Skeletal muscle satellite cell (primary cell): ENCODE data around the gene SWT1. TPM values are rescaled to one million over a fixed set of nuclear protein-coding genes. Genes with fewer than 3 reads are reported as not detected.

Source experiments
- H3K27me3 ChIP-seq: 2 replicates; pipeline ENCODE4 v1.7.0; 2013; ENCODE audit warnings: low read length; ENCODE audit not compliant: control insufficient read depth, insufficient read depth
- H3K36me3 ChIP-seq: 2 replicates; pipeline ENCODE4 v1.7.0; 2013; ENCODE audit warnings: mild to moderate bottlenecking, control low read depth, low read length; ENCODE audit not compliant: insufficient read depth
- H3K4me1 ChIP-seq: 2 replicates; pipeline ENCODE4 v1.7.0; 2013; ENCODE audit warnings: low read length; ENCODE audit not compliant: control insufficient read depth, insufficient read depth
- H3K4me2 ChIP-seq: 2 replicates; pipeline ENCODE4 v1.7.0; 2013; ENCODE audit warnings: mild to moderate bottlenecking, low read length
- H3K4me3 ChIP-seq: 2 replicates; pipeline ENCODE4 v1.7.0; 2013; ENCODE audit warnings: low read length
- H3K9ac ChIP-seq: 2 replicates; pipeline ENCODE4 v1.7.0; 2013; ENCODE audit warnings: mild to moderate bottlenecking, low read depth, low read length, moderate library complexity
- H3K9me3 ChIP-seq: replicated peaks from 2 replicates; pipeline ENCODE4 v1.7.0; 2013; ENCODE audit warnings: mild to moderate bottlenecking, control low read depth, low read length
- small RNA-seq: library from RNA; depleted of rRNA; stranded (forward); fragments of <200 nt; gene quantifications from one replicate; pipeline ENCODE3, GENCODE V24; 2012

Gene SWT1

GRCh38 chr1:185325413-185325812, 168.4 kb downstream of the SWT1 start:
- no peaks in the 10 kb centered on the region for H3K27me3 ChIP-seq
- H3K4me3 ChIP-seq = no peak overlapping the region
- no peaks in the 10 kb centered on the region for H3K36me3 ChIP-seq
- H3K4me2 ChIP-seq = no peak overlapping the region
- no peak overlapping the region for H3K9ac ChIP-seq
- H3K9me3 ChIP-seq = no peaks in the 10 kb centered on the region
- H3K4me1 ChIP-seq = no peaks in the 10 kb centered on the region

GRCh38 chr1:185328255-185328654, 171.3 kb downstream of the SWT1 start:
- H3K9me3 ChIP-seq = no peaks in the 10 kb centered on the region
- no peak overlapping the region for H3K4me2 ChIP-seq
- H3K4me3 ChIP-seq = no peak overlapping the region
- H3K27me3 ChIP-seq = no peaks in the 10 kb centered on the region
- H3K36me3 ChIP-seq = no peaks in the 10 kb centered on the region
- no peak overlapping the region for H3K9ac ChIP-seq
- H3K4me1 ChIP-seq = no peaks in the 10 kb centered on the region

GRCh38 chr1:185334182-185334581, 177.2 kb downstream of the SWT1 start:
- H3K9me3 ChIP-seq = no peaks in the 10 kb centered on the region
- no peak overlapping the region for H3K4me3 ChIP-seq
- peaks cover 2% of the 10 kb centered on the region for H3K4me1 ChIP-seq
- no peak overlapping the region for H3K9ac ChIP-seq
- H3K36me3 ChIP-seq = no peaks in the 10 kb centered on the region
- no peaks in the 10 kb centered on the region for H3K27me3 ChIP-seq
- no peak overlapping the region for H3K4me2 ChIP-seq

GRCh38 chr1:185337246-185337645, 180.3 kb downstream of the SWT1 start:
- Histone ChIP-seq H3K4me3 (no peak overlapping the region), H3K9ac (no peak overlapping the region), H3K36me3 (no peaks in the 10 kb centered on the region), H3K9me3 (no peaks in the 10 kb centered on the region), H3K4me2 (no peak overlapping the region), H3K4me1 (peaks cover 2% of the 10 kb centered on the region), H3K27me3 (no peaks in the 10 kb centered on the region)

- Histone ChIP-seq H3K27me3 (no peaks in the 10 kb centered on the region), H3K36me3 (no peaks in the 10 kb centered on the region), H3K4me2 (no peak overlapping the region), H3K9me3 (no peaks in the 10 kb centered on the region), H3K9ac (no peak overlapping the region), H3K4me1 (peaks cover 2% of the 10 kb centered on the region), H3K4me3 (no peak overlapping the region)
Observed at GRCh38 chr1:185338719-185339622, 182.0 kb downstream of the SWT1 start.

- Histone ChIP-seq H3K27me3 (no peaks in the 10 kb centered on the region), H3K4me3 (no peak overlapping the region), H3K36me3 (no peaks in the 10 kb centered on the region), H3K4me2 (no peak overlapping the region), H3K4me1 (peaks cover 2% of the 10 kb centered on the region), H3K9ac (no peak overlapping the region), H3K9me3 (no peaks in the 10 kb centered on the region)
Observed at GRCh38 chr1:185341196-185341781, 184.3 kb downstream of the SWT1 start.

Small RNAs within 50 kb of the gene (small RNA-seq; reads per million reads assigned to genes)
- not detected for gene RF00019
